NCI-H1105 treated with DMSO at 0.1 percent for 48 hours (cell line): ENCODE data around the gene ZDHHC14.
"Not testable (repeated sequence)": the region's sequence is repeated elsewhere in the genome, so short reads cannot be mapped to it uniquely, and the experiment has no call there.

ENCODE experiments used
- DNase-seq: peaks from one replicate; lab custom pipeline; 2025; lab: John Stamatoyannopoulos, UW

Gene ZDHHC14

DNA sequence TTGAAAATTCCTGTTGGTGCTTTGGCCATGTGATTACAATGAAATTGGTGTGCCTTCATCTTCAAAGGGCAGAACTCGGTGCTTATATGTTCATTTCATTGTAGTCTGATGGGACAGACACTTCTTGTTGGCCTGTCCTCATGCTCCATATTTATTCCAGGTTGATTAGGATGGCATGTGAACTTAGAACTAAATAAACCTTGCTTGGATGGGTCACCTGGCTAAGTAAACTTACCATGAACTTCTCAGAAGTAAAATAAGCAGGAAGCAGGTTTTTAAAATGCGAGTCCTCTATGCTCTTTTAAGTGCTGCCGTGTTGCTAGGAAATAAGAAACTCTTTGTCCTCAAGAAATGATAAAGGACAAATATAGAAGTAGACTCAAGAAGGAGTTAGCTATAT is 26.7 kb downstream of the ZDHHC14 start:
- no peak for DNase-seq

GRCh38 chr6:157408427-157408826 is 27.4 kb downstream of the ZDHHC14 start:
- DNase-seq = not testable (repeated sequence)

- no peak for DNase-seq
These were observed 29.1 kb downstream of the ZDHHC14 start for GRCh38 chr6:157410045-157410444.

- no peak for DNase-seq
These were observed 30.4 kb downstream of the ZDHHC14 start for GRCh38 chr6:157411368-157411767.

DNA sequence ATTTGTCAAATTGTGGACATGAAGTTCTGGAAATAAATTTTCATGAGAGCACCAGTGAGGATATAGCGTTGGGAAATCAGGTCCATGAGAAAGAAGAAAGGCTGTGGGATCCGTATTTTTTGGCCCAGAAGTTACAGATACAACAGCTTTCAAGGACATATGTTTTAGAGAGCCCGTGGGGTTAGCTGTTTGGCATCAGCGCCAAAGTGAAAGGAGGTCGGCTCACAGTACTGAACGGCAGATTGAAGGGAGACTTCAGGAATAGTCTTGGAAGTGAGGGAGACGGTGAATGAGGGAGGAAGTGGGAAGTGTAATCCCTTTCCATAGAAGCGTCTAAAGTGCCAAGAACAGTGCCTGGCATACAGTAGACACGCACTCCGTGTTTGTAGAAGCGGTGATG is 31.8 kb downstream of the ZDHHC14 start:
- DNase-seq = no peak

DNA sequence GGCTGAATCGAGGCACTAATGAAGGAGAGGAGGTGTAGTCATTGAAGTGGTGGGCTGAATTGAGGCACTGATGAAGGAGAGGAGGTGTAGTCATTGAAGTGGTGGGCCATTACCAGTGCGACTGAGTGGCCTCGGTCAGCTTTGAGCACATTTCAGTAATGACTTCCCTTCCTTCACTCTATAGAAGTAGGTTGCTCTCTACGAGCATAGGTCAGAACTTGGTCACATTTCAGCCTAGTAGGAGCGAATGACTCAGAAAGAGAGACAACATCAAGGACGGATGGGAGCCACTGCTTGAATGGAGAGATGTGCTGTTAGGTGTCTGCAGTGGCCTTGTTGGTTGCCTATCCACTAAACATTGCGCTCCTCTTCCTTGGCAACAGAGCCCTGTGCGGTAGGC is 39.5 kb downstream of the ZDHHC14 start:
- DNase-seq = no peak

DNA sequence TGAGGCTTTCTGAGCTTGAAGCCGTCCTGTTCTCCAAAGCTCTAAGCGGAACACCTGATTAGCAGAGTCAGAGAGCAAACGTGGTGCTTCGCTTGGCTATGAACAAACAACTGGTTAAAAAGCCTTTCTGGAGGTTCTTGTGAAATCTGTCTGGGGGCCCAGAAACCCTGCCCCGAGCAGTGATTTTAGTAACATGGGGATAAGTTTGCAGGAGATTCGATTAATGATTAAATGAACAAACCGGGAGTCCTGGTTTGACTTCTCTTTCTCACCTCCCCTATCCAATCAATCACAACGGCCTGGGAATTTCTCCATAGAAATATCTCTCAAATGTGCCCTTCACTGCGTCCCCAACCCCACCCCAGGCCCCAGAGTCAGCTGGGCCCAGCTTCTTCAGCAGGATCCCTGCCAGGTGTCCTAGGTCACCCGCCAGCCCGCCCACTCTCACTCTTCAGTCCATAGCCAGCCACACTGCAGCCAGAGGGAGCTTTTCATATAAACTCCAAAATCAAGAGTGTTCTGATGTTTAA is 43.6 kb downstream of the ZDHHC14 start:
- no peak for DNase-seq

DNA sequence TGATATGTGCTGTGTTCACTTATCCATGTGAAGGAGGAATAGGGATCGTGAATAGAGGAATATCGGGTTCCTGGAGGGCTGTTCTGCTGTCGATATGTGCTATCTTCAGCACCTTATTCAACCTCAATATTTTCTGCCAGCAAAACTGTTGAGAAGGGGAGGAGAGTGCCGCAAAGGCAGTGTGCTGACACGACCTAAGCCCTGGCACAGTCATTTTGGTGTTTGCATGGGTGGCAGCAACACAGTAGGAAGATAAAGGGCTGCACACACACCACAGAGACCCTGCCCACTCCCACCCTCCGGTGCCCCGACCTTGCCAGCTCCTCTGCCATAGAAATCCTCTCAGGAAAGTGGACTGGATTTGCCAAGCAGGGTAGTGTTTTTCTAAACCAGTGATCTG is 47.0 kb downstream of the ZDHHC14 start:
- no peak for DNase-seq

DNA sequence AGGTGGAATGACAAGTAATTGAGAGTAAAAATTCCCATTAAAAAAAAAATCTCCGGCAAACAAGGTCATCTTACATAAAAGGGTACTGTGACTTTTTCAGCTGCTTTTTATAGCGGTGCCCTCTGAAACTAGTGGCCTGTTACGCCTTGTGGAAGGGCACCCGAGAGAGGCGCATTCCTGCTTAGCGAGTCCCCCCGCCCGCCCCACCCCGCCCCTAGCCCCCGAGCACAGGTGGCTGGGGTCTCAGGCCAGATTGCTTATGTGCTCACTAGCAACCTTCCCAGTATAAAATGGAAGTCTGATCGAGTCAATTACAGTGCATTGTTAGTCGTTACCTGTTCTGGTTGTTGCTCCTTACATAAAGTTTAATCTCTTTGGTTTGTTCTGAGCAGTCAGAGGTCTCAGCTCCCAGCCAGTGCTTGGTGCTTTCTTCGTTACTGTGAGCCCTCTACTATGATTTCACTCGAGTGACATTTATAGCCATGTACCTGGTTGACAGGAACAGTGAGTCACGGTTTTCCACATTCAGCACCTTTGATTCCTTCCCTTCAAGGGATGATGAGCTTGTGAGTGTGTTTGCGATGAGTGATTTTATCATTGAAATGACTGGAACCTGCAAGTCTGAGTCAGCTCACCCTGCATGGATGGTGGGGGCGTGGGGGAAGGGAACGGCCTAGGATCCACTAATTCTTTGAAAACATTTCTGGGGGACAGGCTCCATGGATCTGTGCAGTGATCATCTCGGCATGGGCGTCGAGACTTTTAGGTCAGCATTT is 47.6 kb downstream of the ZDHHC14 start:
- DNase-seq = no peak

DNA sequence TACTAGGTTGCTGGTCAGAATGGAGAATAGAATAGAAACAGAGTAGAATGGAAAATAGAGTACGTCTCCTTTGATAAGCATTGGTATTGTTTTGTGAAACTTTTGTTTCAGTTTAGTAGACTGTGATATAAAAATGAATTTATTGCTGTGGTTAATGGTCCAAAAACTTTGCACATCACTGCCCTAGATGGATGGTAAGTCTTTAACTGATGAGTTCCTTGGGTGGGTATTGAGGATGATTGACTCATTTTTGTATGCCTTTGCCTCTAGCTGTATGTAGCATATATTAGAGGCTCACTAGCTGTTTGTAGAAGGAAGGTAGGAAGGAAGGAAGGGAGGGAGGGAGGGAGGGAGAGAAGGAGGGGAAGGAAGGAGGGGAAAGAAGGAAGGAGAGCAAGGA is 48.3 kb downstream of the ZDHHC14 start:
- DNase-seq = no peak

- no peak for DNase-seq
These were observed 49.8 kb downstream of the ZDHHC14 start for GRCh38 chr6:157430834-157431233.

- no peak for DNase-seq
These were observed 51.4 kb downstream of the ZDHHC14 start for GRCh38 chr6:157432231-157432891.

- no peak for DNase-seq
These were observed 51.9 kb downstream of the ZDHHC14 start for GRCh38 chr6:157432892-157433265.

DNA sequence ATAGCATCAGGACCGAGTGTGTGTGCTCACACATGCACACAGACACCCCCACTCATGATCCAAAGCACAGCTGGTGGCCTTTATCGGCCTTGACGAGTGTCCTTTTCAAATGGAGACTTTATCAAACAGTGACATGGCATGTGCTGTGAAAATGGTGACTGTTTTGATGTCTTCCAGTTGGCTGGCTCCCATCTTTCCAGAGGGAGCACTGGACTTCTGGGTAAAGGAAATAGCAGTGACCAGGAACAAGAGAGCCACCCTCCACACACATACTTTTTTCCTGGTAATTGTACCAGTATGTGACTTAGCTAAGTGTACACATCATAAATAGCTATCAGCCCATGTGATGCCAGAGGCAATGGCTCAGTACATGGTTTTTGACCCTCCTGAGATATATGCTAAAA is 52.7 kb downstream of the ZDHHC14 start:
- DNase-seq = no peak

DNA sequence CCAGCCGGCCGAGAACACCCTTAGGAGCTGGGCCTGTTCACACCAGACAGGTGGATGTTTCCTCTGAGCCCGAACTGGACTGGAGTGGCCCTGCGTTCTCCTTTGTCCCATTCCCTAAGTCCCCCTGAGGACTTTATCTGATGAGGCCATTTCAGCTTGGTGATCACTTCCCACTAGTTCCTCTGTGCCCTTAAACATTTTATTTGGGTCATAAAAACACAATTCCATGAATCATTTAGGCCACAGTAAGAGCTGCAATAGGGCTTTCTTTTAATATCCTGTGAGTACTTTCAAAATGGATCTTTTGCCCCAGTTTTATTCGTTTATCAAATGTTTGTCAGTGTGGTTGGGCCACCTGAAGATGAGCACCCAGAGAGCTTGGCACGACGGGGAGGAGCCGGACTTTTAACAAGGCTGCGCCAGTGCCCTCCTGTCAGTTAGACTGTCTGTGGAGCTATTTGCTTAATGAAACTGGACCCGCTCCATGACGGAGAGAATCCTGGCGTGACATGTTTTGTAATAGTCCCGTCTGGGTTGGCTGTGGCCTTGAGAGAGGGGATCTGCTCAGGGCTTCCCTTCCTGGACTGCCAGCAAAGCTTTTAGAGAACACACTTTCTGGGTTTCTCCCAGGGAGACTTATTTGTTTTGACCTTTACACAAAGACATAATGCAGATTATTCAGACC is 53.5 kb downstream of the ZDHHC14 start:
- DNase-seq = no peak

DNA sequence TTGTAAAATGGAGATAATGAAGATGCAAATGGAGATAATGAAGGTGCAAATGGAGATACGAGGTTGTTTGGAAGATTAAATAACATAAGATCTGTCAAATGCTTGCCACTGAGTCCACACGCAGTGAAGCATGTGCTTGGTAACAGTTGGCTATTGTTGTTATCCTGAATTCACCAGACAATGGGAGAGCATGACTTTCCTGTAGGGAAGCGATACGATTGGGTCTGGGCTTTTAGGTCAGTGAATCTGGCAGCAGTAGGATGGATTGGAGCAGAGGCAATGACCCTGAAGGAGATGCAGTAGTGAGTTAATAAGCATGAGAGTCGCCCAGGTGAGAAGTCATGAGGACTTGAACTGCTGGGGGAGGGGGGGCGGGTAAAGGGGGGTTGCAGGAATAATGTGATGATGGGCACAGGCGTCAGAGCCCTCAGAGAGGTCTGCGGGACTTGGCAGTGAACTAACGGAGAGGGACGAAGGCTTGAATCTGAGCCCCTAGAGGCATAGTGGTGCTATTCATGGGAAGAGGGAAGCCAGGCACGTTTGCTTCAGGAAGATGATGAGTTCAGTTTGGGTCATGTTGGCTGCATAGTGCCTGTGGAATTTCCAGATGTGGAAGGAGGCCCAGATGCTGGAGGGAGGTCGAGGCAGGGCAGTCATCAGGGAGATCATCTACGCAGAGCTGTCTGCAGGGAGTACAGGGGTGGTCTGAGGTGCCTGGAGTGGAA is 55.4 kb downstream of the ZDHHC14 start:
- DNase-seq = no peak

GRCh38 chr6:157436944-157437336 is 56.0 kb downstream of the ZDHHC14 start:
- DNase-seq = no peak

DNA sequence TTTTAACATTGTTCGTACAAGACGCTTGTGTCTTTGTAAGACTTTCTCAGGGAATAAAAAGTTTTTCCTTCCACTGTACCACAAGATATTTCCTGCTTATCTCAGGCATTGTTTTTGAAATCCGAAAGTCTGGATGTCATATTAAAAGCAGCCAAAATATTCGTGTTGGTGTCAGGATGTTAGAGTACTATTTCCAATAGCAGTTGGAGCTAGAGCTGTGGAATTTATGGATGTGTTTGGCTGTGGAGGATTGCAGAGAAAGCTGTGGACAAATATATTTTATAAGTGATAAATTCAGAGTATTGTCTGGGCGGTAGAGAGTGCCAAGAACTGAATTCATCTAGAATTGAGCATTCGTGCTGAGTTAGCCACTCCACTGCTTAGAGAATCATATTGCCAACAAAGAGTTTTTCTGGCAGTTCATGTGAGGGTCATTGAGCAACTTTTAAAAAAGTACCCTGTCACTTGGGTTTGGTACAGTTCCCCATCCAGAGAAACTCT is 57.7 kb downstream of the ZDHHC14 start:
- DNase-seq = no peak

GRCh38 chr6:157440171-157440570 is 59.2 kb downstream of the ZDHHC14 start:
- no peak for DNase-seq

- no peak for DNase-seq
These were observed 61.3 kb downstream of the ZDHHC14 start for GRCh38 chr6:157442291-157442690.

DNA sequence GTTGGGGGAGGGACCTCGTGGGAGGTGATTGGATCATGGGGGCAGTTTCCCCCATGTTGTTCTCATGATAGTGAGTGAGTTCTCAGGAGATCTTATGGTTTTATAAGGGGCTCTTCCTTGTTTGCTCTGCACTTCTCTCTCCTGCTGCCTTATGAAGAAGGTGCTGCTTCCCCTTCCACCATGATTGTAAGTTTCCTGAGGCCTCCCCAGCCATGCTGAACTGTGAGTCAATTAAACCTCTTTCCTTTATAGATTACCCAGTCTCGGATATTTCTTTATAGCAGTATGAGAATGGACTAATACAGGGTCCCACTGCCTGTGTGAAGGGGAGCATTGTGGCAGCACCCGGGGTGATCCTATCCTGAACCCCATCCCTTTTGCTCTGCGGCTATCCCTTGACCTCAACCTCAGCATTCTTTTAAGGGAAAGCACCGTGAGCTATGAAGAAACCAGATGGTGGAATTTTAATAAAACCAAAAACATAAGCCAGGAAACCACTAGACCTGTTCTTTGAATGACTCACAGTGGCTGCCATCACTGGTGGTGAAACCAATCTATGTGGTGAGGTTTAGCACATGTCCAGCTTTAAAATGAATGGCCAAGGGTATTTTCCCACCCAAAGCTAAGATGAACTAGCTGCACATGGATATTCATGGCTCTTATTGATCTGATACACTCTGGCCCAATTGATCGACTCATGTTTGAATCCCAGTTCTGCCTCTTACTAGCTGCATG is 62.2 kb downstream of the ZDHHC14 start:
- DNase-seq = no peak
